GM18498 (cell line): ENCODE measurements around the gene LRRC75A.
"Not testable (repeated sequence)": the region's sequence is repeated elsewhere in the genome, so short reads cannot be mapped to it uniquely, and the experiment has no call there.

Experiments used
- ATAC-seq: cut with Tn5 transposase; IDR thresholded peaks from one replicate; pipeline ENCODE4 v1.9.1; 2021; ENCODE audit warnings: mild to moderate bottlenecking, moderate library complexity; ENCODE audit not compliant: unreplicated experiment

Gene LRRC75A

GRCh38 chr17:16407911-16408588, 83.9 kb downstream of the LRRC75A start:
- peak; percentile 89 for ATAC-seq

- no peak for ATAC-seq
Observed at GRCh38 chr17:16406742-16407674, 85.0 kb downstream of the LRRC75A start.

GRCh38 chr17:16403847-16404246, 88.1 kb downstream of the LRRC75A start:
- ATAC-seq, result not testable (repeated sequence)

GRCh38 chr17:16398270-16399267, 93.4 kb downstream of the LRRC75A start:
- peak; percentile 86 for ATAC-seq

GRCh38 chr17:16396693-16397092, 95.3 kb downstream of the LRRC75A start:
- ATAC-seq, result not testable (repeated sequence)

- not testable (repeated sequence) for ATAC-seq
Observed at GRCh38 chr17:16395887-16396286, 96.1 kb downstream of the LRRC75A start.

GRCh38 chr17:16392491-16392890, 99.5 kb downstream of the LRRC75A start:
- ATAC-seq, result not testable (repeated sequence)
